ENCODE data around the gene ILK.

DNA sequence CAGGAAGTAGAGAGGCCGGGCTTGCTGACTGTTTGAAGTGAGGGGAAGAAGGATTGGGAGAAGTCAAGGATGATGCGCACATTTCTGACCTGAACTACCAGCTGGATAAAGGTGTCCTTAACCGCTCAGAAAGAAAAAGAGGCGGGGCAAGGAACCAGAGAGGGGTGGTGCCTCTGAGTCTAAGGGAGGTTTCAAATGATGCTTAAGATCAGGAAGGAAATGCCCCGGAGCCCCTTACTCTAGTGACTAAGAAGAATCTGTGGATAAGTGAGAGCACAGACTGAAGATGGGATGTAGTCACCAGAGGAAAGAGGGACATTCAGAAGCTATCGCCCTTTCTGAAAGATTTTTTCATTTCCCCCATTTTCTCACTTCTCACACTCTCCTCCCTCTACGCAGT, 39.4 kb downstream of the ILK start:
- TF ChIP-seq, protein P1, sequence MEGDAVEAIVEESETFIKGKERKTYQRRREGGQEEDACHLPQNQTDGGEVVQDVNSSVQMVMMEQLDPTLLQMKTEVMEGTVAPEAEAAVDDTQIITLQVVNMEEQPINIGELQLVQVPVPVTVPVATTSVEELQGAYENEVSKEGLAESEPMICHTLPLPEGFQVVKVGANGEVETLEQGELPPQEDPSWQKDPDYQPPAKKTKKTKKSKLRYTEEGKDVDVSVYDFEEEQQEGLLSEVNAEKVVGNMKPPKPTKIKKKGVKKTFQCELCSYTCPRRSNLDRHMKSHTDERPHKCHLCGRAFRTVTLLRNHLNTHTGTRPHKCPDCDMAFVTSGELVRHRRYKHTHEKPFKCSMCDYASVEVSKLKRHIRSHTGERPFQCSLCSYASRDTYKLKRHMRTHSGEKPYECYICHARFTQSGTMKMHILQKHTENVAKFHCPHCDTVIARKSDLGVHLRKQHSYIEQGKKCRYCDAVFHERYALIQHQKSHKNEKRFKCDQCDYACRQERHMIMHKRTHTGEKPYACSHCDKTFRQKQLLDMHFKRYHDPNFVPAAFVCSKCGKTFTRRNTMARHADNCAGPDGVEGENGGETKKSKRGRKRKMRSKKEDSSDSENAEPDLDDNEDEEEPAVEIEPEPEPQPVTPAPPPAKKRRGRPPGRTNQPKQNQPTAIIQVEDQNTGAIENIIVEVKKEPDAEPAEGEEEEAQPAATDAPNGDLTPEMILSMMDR (conservative IDR thresholded peaks at IDR 0.05; ENCODE audit: low read depth, low read length) = no peak
- TF ChIP-seq EZH2 (IDR thresholded peaks at IDR 0.05; ENCODE audit: borderline replicate concordance, low read depth, low read length, poor library complexity, severe bottlenecking) = no peak
